Measurements from ENCODE around the gene NLRC3.

DNA sequence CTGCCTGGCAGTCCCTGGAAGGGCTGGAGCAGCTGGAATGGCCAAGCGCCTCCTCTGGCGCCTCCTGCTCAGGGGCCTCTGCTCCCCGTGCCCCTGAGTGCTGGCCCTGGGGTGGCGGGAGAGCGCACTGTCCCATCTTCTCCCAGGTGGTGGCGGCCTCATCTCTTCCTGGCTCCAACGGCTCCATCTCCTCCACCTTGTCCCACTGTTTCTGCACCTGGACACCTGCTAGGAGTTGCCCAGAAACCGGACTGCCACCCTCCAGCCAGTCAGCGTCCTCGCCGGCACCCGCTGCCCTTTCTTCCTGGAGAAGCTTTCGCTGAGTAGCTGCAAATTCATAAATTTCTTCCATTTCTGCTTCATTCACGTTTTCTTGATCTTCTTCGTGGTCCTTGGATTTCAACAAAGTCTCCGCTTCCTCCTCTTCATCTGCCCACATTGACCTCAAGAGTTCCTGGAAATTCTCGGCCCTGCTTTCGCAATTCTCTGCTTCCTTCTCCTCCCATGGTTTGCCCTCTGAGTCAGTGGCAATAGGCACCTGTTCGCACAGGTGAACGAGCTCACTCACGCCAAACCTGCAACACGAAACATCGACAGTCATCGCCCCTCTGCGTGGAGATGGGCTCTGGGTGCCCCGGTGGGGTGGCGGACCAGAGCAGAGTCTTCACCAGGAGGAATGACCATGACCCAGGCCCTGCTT lies 13.7 kb upstream of the NLRC3 start:
- TF ChIP-seq, protein P1, sequence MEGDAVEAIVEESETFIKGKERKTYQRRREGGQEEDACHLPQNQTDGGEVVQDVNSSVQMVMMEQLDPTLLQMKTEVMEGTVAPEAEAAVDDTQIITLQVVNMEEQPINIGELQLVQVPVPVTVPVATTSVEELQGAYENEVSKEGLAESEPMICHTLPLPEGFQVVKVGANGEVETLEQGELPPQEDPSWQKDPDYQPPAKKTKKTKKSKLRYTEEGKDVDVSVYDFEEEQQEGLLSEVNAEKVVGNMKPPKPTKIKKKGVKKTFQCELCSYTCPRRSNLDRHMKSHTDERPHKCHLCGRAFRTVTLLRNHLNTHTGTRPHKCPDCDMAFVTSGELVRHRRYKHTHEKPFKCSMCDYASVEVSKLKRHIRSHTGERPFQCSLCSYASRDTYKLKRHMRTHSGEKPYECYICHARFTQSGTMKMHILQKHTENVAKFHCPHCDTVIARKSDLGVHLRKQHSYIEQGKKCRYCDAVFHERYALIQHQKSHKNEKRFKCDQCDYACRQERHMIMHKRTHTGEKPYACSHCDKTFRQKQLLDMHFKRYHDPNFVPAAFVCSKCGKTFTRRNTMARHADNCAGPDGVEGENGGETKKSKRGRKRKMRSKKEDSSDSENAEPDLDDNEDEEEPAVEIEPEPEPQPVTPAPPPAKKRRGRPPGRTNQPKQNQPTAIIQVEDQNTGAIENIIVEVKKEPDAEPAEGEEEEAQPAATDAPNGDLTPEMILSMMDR (conservative IDR thresholded peaks at IDR 0.05; ENCODE audit: low read depth, low read length): no peak
- TF ChIP-seq EZH2phosphoT487 (IDR thresholded peaks at IDR 0.05; ENCODE audit: borderline replicate concordance, low read length): no peak
- TF ChIP-seq EZH2 (IDR thresholded peaks at IDR 0.05; ENCODE audit: low read length, unreplicated experiment): no peak

Data from PC-3 (cell line).